ENCODE data around the gene ICA1L. TPM values are rescaled to one million over a fixed set of nuclear protein-coding genes. Genes with fewer than 3 reads are reported as not detected.

The ICA1L gene
- total RNA-seq, 1 experiment from 2014 or later = 4.5 TPM

DNA sequence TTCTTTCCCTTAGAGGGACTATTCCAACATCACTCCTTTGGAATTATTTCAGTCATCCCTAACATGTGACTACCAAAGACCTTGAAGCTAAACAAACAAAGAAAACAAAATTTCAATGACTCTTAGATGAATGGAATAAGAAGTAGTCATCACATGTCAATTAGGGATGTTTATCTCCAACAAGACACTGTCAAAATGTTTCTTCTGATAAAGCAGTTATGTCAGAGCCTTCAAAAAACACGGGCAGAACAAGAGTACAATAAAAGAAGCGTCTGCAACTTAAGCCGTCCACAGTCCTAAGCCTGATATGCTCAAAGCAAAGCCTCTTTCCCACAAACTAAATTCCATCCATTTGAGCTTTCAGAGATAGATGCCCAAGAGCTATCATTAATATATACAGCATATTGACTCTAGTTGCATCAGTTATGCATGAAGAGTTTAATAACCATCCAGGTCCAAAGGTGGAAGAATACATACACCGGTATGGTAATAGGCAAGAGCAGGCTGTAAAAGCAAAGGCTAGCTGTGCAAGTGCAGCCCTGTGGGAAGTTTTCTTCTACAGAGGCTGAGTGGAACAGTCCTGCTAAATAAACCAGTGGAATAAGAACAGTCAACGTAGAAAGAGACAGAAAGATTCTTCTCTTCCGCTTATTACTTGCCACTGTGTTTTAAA lies 98.1 kb downstream of the ICA1L start:
- H4K8ac ChIP-seq (replicated peaks; ENCODE audit: insufficient read length, low read depth, low read length) = no peak overlapping the region
- H3K23me2 ChIP-seq (ENCODE audit: insufficient read length, low read depth, low read length, poor library complexity, severe bottlenecking) = no peaks in the 10 kb centered on the region
- H2BK15ac ChIP-seq (ENCODE audit: low read depth, low read length) = no peak overlapping the region
- H3K56ac ChIP-seq (ENCODE audit: insufficient read length, low read depth, low read length) = no peak overlapping the region
- no peak overlapping the region for H3K9ac ChIP-seq (ENCODE audit: extremely low read depth, insufficient read length, low read length)
- Mint-ChIP-seq H3K36me3 (ENCODE audit: insufficient read depth in 1 of 3, low read depth in 3 of 3) (peaks cover 4 to 21% (median 18%) of the 10 kb centered on the region in 3 experiments; a peak in 5 of 7 replicates), H3K4me1 (peaks cover 10% of the 10 kb centered on the region in 2 experiments; a peak in 3 of 4 replicates), H3K27me3 (ENCODE audit: low read depth) (no peaks in the 10 kb centered on the region), H3K4me3 (no peak overlapping the region), H3K27ac (no peak overlapping the region), H3K9me3 (no peaks in the 10 kb centered on the region)
- no peak overlapping the region for H3K14ac ChIP-seq (ENCODE audit: insufficient read depth, low read length)
- H2AK5ac ChIP-seq (ENCODE audit: insufficient read length, low read length) = no peak overlapping the region
- no peak overlapping the region for H2AFZ ChIP-seq (ENCODE audit: low read length)
- no peaks in the 10 kb centered on the region for H3K79me2 ChIP-seq (ENCODE audit: insufficient read depth, low read length)
- no peak overlapping the region for H2BK120ac ChIP-seq (ENCODE audit: low read depth, low read length, poor library complexity, severe bottlenecking)
- H2BK20ac ChIP-seq (ENCODE audit: low read depth, low read length, poor library complexity, severe bottlenecking) = no peak overlapping the region
- no peak overlapping the region for H3K27ac ChIP-seq (ENCODE audit: insufficient read length, low read depth, low read length)
- H3K4me1 ChIP-seq (ENCODE audit: insufficient read depth, low read length) = no peaks in the 10 kb centered on the region
- no peaks in the 10 kb centered on the region for H3K9me3 ChIP-seq (ENCODE audit: control insufficient read depth, low read depth, low read length)
- no CpG with 5 or more reads among the region's 6 CpGs for WGBS (ENCODE audit: extremely low coverage, insufficient read length, low lambda C conversion rate)
- H2BK12ac ChIP-seq (ENCODE audit: insufficient read length, low read depth, low read length) = no peak overlapping the region
- H3K4me2 ChIP-seq (ENCODE audit: insufficient read depth, insufficient read length, low read length) = no peak overlapping the region
- no peaks in the 10 kb centered on the region for H3K27me3 ChIP-seq (ENCODE audit: insufficient read depth, low read length)
- no peaks in the 10 kb centered on the region for H3K79me1 ChIP-seq (ENCODE audit: insufficient read depth, low read depth, low read length, poor library complexity, severe bottlenecking)
- no peak overlapping the region for H2BK5ac ChIP-seq (ENCODE audit: insufficient read length, low read length)
- H4K20me1 ChIP-seq (ENCODE audit: control insufficient read depth, insufficient read depth, insufficient read length) = no peaks in the 10 kb centered on the region
- no peak for DNase-seq
- H3K18ac ChIP-seq (ENCODE audit: insufficient read length, low read depth, low read length) = no peak overlapping the region
- no peak overlapping the region for H3K4ac ChIP-seq (ENCODE audit: low read depth, low read length)
- no peak for TF ChIP-seq CTCF (conservative IDR thresholded peaks at IDR 0.05)
- H4K5ac ChIP-seq (ENCODE audit: insufficient read length, low read depth, low read length) = no peak overlapping the region
- no peak overlapping the region for H3T11ph ChIP-seq (ENCODE audit: low read length)
- H4K91ac ChIP-seq (ENCODE audit: insufficient read length, low read depth, low read length) = no peak overlapping the region
- H3K23ac ChIP-seq (ENCODE audit: insufficient read length, low read depth, low read length) = no peak overlapping the region
